ENCODE measurements around the gene IL20.

The IL20 gene

DNA sequence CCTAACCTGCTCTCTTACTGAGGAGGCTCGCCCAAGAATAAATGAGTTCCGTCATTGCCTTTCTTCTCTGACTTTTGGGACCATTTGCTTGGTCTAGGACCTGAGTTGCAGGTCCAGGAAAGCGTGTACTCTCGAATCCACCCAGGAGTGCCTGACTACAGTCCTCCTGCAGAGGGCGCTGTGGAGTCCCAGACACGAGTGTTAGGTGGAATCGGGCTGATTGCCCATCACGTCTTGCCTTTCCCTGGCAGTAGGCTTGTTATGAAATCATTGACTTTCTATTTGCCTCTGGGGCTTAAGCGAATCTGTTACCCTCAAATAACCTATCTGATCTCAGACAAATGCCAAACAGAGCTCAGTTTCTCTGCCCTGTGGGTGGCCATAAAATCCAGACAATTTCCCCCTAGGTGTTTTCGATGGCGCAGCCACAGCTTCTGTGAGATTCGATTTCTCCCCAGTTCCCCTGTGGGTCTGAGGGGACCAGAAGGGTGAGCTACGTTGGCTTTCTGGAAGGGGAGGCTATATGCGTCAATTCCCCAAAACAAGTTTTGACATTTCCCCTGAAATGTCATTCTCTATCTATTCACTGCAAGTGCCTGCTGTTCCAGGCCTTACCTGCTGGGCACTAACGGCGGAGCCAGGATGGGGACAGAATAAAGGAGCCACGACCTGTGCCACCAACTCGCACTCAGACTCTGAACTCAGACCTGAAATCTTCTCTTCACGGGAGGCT, at the start of gene IL20:
TSS of gene IL20 (plus strand) at position 685 of the 733 bp plus-strand sequence. CDS start 230 bp downstream, outside the sequence.
- peak; percentile 80 for DNase-seq (ENCODE audit: low read depth, low spot score)

DNA sequence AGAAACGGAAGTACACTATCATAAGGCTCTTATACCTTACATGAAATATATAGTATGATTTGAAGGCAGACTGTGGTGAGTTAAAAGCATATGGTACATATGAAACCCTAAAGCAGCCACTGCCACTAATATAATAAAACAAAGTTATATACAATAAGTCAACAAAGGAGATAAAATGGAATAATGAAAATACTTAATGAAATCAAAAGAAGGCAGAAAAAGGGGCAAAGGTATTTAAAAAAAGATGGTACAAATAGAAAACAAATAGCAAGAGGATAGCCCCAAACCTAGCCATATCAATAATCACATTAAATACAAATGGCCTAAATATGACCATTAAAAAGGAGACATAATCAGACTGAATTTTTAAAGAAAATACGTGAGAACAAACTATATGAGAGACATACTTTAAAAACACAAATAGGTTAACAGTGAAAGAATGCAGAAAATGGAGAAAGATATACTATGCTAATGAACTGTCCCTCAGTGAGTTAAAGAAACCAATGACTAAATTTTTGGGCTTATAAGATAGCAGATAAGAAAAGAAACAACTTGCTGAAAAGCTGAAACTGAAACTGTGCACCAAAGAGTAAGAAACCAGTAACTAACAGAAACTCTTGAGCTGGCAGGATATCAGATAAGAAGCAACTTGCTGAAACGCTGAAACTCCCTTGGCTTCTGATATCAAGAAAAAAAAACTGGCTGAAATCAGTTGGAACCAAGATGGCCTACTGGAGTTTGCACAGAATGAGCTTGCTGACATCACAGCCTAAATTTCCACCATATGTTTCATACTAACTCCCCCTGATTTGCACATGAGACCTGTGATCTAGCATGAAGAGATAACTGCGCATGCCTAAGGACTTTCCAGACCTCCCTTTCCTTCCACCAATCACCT, 48.8 kb upstream of the IL20 start:
- no peak for DNase-seq (ENCODE audit: low read depth, low spot score)

DNA sequence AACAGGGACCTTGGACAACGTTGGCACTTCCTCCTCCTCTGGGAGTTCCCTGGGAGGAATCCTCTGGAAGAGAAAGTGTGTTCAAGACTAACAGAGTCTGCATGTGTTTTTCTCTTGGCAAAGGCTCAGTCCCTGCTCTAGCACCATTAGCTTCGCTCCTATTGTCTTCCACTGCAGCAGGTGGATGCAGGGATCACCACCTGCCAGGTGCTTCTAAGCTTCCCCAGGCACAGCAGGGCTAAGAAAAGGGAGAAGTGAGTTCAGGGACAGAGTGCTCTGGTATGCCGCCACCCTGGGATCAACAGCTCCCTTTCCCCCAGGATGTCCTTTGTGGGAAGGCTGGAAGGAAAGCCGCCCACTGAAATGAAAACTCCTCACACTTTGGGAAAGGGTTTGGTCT, 43.9 kb upstream of the IL20 start:
- DNase-seq (ENCODE audit: low read depth, low spot score), result no peak

DNA sequence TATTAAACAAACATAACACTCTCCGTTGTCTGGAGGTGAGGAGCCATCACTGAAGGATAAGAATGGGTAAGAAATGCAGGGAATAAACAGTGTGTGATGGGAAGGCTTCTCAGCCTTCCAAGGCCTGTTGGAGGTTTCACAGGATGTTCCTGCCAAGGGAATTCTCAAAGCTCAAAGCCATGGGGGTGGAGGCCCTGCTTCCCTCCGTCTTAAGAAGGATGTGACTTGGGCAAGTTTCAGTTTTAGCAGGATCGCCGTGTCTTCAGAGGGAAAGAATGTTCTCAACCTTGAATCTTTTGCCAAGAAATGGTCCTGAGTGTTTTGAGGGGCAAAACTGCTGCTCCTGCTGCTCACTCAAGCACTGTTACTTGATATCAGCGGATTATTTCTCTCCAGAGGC, 41.7 kb upstream of the IL20 start:
- no peak for DNase-seq (ENCODE audit: low read depth, low spot score)

- DNase-seq (ENCODE audit: low read depth, low spot score), result no peak
Observed at GRCh38 chr1:206824331-206824730, 41.1 kb upstream of the IL20 start.

DNA sequence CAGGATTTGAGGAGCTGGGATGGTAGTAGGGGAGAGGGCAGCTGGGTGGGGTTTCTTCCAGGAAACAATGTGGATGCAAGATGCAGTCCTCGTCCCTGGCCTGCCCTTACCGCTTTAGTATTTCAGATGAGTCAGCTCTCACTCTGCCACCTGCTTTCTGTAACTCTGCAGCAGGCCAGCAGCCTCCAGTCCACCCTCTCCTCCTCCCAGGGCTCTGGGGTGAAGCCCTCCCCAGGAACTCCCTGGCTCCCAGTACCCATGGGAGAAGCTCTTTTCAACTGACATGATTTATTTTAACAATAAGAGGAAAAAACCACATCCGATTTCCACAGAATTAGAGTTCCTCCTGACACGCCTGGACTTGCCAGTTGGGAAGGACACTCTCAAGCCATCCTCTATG, 39.0 kb upstream of the IL20 start:
- no peak for DNase-seq (ENCODE audit: low read depth, low spot score)

GRCh38 chr1:206828061-206828460, 37.4 kb upstream of the IL20 start:
- no peak for DNase-seq (ENCODE audit: low read depth, low spot score)

- no peak for DNase-seq (ENCODE audit: low read depth, low spot score)
Observed at GRCh38 chr1:206828765-206829164, 36.7 kb upstream of the IL20 start.

DNA sequence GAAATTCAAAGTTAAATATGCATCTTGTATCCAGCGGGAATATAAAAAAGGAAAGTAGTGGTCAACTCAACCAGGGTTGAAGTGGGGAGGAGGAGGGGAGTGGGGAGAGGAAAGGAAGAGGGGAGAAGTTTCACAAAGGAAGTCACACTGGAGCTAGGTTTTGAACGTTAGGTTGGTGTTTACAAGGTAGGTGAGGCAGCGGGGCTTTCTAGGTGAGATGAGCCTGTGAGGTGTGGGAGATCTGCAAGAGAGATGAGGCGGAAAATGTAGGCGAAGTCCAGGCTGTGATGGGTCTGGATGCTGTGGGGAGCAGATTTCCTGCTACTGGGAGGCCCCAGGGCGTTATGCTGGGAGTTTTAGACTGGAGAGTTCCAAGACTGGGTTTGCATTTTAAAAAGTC, 36.1 kb upstream of the IL20 start:
- no peak for DNase-seq (ENCODE audit: low read depth, low spot score)

DNA sequence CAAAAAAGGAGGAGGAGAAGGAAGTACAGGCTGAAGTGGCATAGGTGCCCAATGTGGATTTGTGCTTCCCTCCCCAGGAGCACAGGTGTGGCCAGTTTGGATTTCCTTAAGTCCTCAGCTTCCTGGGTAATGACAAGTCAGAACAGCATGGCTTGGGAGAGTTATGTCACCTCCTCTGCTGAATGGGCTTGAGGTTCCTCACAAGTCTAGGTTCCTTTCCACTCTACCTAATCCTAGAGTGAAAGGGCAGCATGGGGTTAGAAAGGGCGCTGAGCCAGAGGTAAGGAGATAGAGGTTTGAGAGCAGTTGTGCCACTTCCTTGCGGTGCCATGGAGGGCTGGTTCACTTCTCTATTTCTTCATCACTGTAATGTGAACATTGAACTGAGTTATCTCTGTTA, 35.5 kb upstream of the IL20 start:
- DNase-seq (ENCODE audit: low read depth, low spot score), result no peak

GRCh38 chr1:206831650-206832049, 33.8 kb upstream of the IL20 start:
- DNase-seq (ENCODE audit: low read depth, low spot score), result no peak

DNA sequence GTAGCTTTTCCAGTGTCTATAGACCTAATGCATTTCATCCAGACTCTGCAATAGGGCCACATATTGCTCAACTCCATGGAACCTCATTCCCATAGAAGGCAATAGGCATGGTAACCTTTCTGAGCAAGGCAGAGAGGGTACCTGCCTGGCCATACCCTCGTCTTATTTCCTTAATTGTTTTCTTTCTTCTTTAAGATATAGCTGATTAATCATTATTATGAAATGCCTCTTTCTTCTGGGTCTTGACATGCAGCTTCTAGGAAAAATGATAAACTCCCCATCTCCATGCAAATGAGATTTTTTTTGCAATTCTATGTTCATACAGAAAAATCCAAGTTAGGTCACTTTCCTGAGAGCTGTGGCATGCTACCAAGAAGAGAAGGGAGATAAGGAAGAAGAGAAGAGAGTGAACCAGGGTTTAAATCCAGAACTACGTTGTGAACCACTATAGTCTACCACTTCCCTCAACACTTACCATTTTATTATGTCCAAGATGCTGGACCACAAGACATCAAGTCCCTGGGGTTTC, 33.0 kb upstream of the IL20 start:
- DNase-seq (ENCODE audit: low read depth, low spot score), result no peak

DNA sequence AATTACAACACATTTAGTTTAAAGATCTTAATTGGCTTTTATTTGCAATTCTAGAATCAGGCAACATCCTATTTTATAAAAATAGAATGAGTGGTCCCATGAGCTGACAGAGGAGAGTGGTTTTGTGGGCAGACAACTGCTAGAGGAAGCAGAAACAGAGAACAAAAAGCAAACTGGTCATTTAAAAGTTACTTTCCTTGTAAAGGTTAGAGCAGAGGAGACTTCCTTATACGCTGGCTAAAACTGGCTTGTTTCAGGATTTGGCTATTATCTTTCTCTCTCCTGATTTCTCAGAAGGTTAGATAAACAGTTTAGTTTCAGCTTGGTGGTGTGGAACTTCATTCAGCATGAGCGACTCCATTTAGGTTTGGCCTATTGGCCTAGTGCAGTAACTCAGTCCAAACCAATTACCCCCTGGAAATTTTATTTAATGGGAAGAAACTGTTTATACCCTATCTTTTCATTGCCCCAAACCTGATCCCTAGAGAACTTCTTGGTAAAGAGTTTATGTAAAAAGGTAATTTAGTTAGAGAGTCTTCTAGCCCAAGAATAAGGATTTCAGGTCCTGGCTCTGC, 32.2 kb upstream of the IL20 start:
- no peak for DNase-seq (ENCODE audit: low read depth, low spot score)

- no peak for DNase-seq (ENCODE audit: low read depth, low spot score)
Observed at GRCh38 chr1:206833801-206834200, 31.6 kb upstream of the IL20 start.

- no peak for DNase-seq (ENCODE audit: low read depth, low spot score)
Observed at GRCh38 chr1:206834217-206834616, 31.2 kb upstream of the IL20 start.

GRCh38 chr1:206834711-206835110, 30.7 kb upstream of the IL20 start:
- no peak for DNase-seq (ENCODE audit: low read depth, low spot score)

DNA sequence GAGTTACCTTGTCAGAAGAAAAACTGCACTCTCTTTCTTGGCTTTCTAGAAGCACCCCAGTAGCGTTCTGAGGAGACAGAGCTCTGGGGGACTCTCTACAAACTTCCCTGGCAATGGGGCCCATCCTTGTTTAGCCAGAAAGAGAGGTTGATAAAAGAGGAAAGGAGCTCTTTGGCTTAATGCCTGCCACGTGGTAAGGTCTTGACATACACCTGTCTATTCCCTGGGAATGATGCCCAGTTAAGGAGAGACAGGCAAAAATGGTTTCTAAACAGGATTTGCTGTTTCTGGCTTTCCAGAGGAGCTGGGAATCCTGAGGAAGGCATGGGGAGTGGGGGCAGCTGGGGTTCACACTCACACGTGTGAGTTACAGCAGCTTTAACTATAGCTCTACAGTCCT, 30.2 kb upstream of the IL20 start:
- DNase-seq (ENCODE audit: low read depth, low spot score), result no peak

- no peak for DNase-seq (ENCODE audit: low read depth, low spot score)
Observed at GRCh38 chr1:206836111-206836510, 29.3 kb upstream of the IL20 start.

DNA sequence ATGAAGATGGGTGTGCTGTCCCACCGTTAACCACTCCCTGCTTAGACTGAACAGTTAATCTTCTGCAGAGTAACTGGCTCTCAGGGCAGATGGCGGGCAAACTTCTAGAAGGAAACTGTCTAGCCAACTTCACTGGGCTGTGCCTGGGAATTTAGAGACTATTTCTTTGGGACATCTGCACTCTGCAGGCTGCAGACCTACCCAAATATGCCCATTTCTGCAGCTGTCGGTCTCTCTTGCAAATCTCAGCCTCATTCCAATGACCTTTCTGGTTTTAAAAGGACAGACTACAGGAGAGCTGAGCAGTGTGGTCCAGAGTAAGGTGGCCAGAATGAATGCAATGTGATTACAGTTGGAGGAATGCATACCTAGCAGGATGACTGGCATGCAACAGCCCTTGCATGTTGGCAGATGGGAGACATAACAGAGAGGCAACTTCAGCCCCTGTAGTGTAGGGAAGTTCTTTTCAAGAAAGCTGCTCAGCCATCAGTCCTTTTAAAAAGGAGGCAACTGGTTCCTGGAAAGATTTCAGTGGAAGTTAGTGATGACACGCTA, 26.3 kb upstream of the IL20 start:
- no peak for DNase-seq (ENCODE audit: low read depth, low spot score)

DNA sequence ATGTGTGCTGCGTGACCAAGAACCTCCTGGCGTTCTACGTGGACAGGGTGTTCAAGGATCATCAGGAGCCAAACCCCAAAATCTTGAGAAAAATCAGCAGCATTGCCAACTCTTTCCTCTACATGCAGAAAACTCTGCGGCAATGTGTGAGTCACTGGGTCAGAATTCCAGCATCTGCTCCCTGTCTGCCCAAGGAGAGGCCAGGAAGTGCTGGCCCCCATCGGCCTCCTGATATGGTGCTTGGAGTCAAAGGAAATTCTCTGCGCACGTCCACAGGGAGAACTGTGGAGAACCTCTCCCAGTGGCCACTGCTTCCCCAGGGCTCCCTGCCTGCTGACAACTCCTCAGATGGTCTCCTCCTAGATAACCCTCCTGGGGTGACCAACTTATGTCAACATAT, 25.6 kb upstream of the IL20 start:
- peak; percentile 39 for DNase-seq (ENCODE audit: low read depth, low spot score)

DNA sequence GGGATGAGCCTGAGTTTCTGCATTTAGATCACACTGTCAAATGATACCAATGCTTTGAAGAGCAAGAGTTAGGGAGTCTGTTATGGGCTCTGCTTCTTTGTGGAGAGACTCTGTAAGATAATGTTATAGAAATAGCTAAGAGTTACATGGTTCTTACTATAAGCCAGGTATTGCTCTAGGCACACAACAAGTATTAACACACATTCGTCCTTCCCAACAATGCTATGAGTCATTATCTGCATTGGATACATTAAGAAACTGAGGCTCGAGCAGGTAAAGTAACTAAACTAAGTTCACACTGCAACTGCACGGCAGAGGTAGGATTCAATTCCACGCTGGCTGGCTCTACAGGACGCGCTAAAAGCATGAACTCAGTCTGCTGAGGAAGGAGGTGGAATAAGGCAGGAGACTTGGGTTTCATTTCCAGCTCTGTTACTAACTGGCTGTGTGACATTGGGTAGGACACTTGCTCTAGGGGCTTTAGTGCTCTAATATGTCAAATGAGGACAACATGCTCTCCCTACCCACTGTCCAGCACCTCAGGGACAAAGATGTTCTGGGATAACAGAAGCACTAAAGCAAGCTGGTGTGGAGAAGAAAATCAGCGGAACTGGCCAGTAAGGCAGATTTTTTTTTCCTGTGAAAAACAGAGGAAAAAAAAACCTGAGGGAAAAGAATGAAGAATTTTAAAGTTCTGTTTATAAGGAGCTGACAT, 23.7 kb upstream of the IL20 start:
- no peak for DNase-seq (ENCODE audit: low read depth, low spot score)

Data from ELF-1 (cell line).